Liver (tissue), 9 donors: Measurements from ENCODE around the gene FAIM2. TPM values are rescaled to one million over a fixed set of nuclear protein-coding genes. Genes with fewer than 3 reads are reported as not detected.

Experiments used
- DNase-seq: peaks from one replicate; pipeline ENCODE4 v3.0.0-alpha.2; 2017; ENCODE audit warnings: low spot score
- H3K27ac ChIP-seq, 2 donors: one replicate each; pipeline ENCODE4 v1.7.0; 2013; ENCODE audit warnings: inconsistent platforms in 2 of 2, low read length in 2 of 2, control low read depth in 1 of 2, low read depth in 1 of 2, mild to moderate bottlenecking in 1 of 2
- H3K27me3 ChIP-seq, 4 donors: one replicate each; pipeline versions ENCODE4 v1.6.1 to v1.7.0; 2013; ENCODE audit warnings: low read length in 3 of 4, inconsistent platforms in 1 of 4, mild to moderate bottlenecking in 1 of 4, moderate library complexity in 1 of 4; ENCODE audit not compliant: control insufficient read depth in 4 of 4, insufficient read depth in 4 of 4
- H3K36me3 ChIP-seq, 4 donors: one replicate each; pipeline versions ENCODE4 v1.6.1 to v1.7.0; 2013; ENCODE audit warnings: low read length in 3 of 4, mild to moderate bottlenecking in 3 of 4, low read depth in 1 of 4, moderate library complexity in 1 of 4; ENCODE audit not compliant: control insufficient read depth in 4 of 4, insufficient read depth in 3 of 4
- H3K4me1 ChIP-seq, 4 donors: one replicate each; pipeline versions ENCODE4 v1.6.1 to v1.7.0; 2013; ENCODE audit warnings: low read length in 3 of 4, mild to moderate bottlenecking in 3 of 4, moderate library complexity in 1 of 4; ENCODE audit not compliant: control insufficient read depth in 4 of 4, insufficient read depth in 4 of 4
- H3K4me3 ChIP-seq, 3 donors: one replicate each; pipeline versions ENCODE4 v1.6.1 to v1.7.0; 2013; ENCODE audit warnings: low read length in 3 of 3, control low read depth in 1 of 3, low read depth in 1 of 3, mild to moderate bottlenecking in 1 of 3
- H3K9ac ChIP-seq, 2 donors: one replicate each; pipeline ENCODE4 v1.7.0; 2013; ENCODE audit warnings: low read length in 2 of 2, mild to moderate bottlenecking in 2 of 2, moderate library complexity in 2 of 2, control low read depth in 1 of 2, low read depth in 1 of 2
- H3K9me3 ChIP-seq, 4 donors: one replicate each; pipeline versions ENCODE4 v1.6.1 to v1.7.0; 2013; ENCODE audit warnings: low read length in 3 of 4; ENCODE audit not compliant: control insufficient read depth in 4 of 4
- ATF3 ChIP-seq: IDR thresholded peaks from 2 replicates; pipeline ENCODE4 v1.6.1; 2016; ENCODE audit warnings: antibody characterized with exemption
- CTCF ChIP-seq: fragments of 150-350 bp; IDR thresholded peaks from 2 replicates; pipeline ENCODE4 v1.5.1; 2017; ENCODE audit warnings: improper control_type of control experiment, low read depth, low read length; ENCODE audit not compliant: missing input control
- EGR1 ChIP-seq, 2 donors: IDR thresholded peaks; 2 replicates each; pipeline ENCODE4 v1.6.1; 2016 to 2018; ENCODE audit warnings: antibody characterized with exemption in 2 of 2, low read depth in 2 of 2
- FOXA1 ChIP-seq: IDR thresholded peaks from 2 replicates; pipeline ENCODE4 v1.6.1; 2016; ENCODE audit warnings: antibody characterized with exemption
- FOXA2 ChIP-seq: IDR thresholded peaks from 2 replicates; pipeline ENCODE4 v1.6.1; 2016; ENCODE audit warnings: antibody characterized with exemption
- GABPA ChIP-seq, 2 donors: IDR thresholded peaks in 1 of 2; conservative IDR thresholded peaks in 1 of 2; 2 replicates each; pipeline ENCODE4 v1.6.1; 2016; ENCODE audit warnings: antibody characterized with exemption in 2 of 2, mild to moderate bottlenecking in 1 of 2, moderate library complexity in 1 of 2
- HNF4G ChIP-seq: IDR thresholded peaks from 2 replicates; pipeline ENCODE4 v1.6.1; 2016; ENCODE audit warnings: antibody characterized with exemption
- JUND ChIP-seq, 2 donors: IDR thresholded peaks; 2 replicates each; pipeline ENCODE4 v1.6.1; 2016; ENCODE audit warnings: antibody characterized with exemption in 2 of 2
- MAX ChIP-seq: IDR thresholded peaks from 2 replicates; pipeline ENCODE4 v1.6.1; 2016; ENCODE audit warnings: antibody characterized with exemption
- RAD21 ChIP-seq, 2 donors: IDR thresholded peaks; 2 replicates each; pipeline ENCODE4 v1.6.1; 2016; ENCODE audit warnings: antibody characterized with exemption in 2 of 2, mild to moderate bottlenecking in 2 of 2
- RXRA ChIP-seq, 2 donors: IDR thresholded peaks; 2 replicates each; pipeline ENCODE4 v1.6.1; 2017 to 2018; ENCODE audit warnings: antibody characterized with exemption in 2 of 2, mild to moderate bottlenecking in 1 of 2
- SP1 ChIP-seq: IDR thresholded peaks from 2 replicates; pipeline ENCODE4 v1.6.1; 2018; ENCODE audit warnings: antibody characterized with exemption, mild to moderate bottlenecking
- TAF1 ChIP-seq: conservative IDR thresholded peaks from 2 replicates; pipeline ENCODE4 v1.6.1; 2016; ENCODE audit warnings: antibody characterized with exemption, mild to moderate bottlenecking
- YY1 ChIP-seq: IDR thresholded peaks from 2 replicates; pipeline ENCODE4 v1.6.1; 2016; ENCODE audit warnings: antibody characterized with exemption, mild to moderate bottlenecking
- ZBTB33 ChIP-seq: IDR thresholded peaks from 2 replicates; pipeline ENCODE4 v1.6.1; 2016; ENCODE audit warnings: antibody characterized with exemption
- WGBS: extraction: QIAGEN DNeasy Blood & Tissue Kit; methylation state at CpG from one replicate; pipeline ENCODE4 v1.1.7; 2013; 5-methylcytosine and 5-hydroxymethylcytosine counted together
- polyA plus RNA-seq, 2 donors: library from polyadenylated mRNA; stranded (reverse) in 1 of 2; unstranded in 1 of 2; fragments of 200-250 nt in 1 of 2; fragments of >200 nt in 1 of 2; fragmentation: Nextera tagmentation in 1 of 2; extraction: Ambion mirVana in 1 of 2; gene quantifications; one replicate each; pipeline versions ENCODE4 v1.2.1 to v1.2.3, GENCODE V29; 2013 to 2015
- total RNA-seq, 2 donors: library from RNA; depleted of rRNA; stranded (reverse); fragments of >200 nt; gene quantifications; one replicate each; pipeline ENCODE4 v1.2.3, GENCODE V29; 2014
- donor health status: healthy.
- donor health status: healthy.
- donor health status: healthy.
- donor health status: healthy.
- donor health status: healthy.

Gene FAIM2
- total and polyA plus RNA-seq, 4 donors: 0.06 to 0.23 TPM; not detected in 2

- Histone ChIP-seq H3K9ac (no peak overlapping the region), H3K36me3 (no peaks in the 10 kb centered on the region), H3K4me3 (no peak overlapping the region), H3K27me3 (no peaks in the 10 kb centered on the region), H3K9me3 (no peaks in the 10 kb centered on the region), H3K27ac (no peak overlapping the region), H3K4me1 (peaks cover 0 to 7% (median 3%) of the 10 kb centered on the region in 4 donors)
- 89% methylated on average over 10 of the region's 10 CpGs for WGBS
- no peak for TF ChIP-seq YY1
- TF ChIP-seq JUND (IDR thresholded peaks at IDR 0.05): no peak
- TF ChIP-seq ZBTB33: no peak
- TF ChIP-seq ATF3: no peak
- no peak for TF ChIP-seq SP1
- TF ChIP-seq TAF1: no peak
- TF ChIP-seq RAD21 (IDR thresholded peaks at IDR 0.05): no peak
- no peak for TF ChIP-seq RXRA (IDR thresholded peaks at IDR 0.05)
- no peak for TF ChIP-seq GABPA (IDR thresholded peaks at IDR 0.05 in 1 of 2, conservative IDR thresholded peaks at IDR 0.05 in 1 of 2)
- TF ChIP-seq CTCF: no peak
- no peak for TF ChIP-seq FOXA2
- TF ChIP-seq EGR1 (IDR thresholded peaks at IDR 0.05; ENCODE audit: low read depth in 2 of 2): no peak
- TF ChIP-seq MAX: no peak
- no peak for TF ChIP-seq HNF4G
- no peak for DNase-seq
Observed at GRCh38 chr12:49821373-49822287, 82.1 kb downstream of the FAIM2 start.

GRCh38 chr12:49819786-49820185 is 83.9 kb downstream of the FAIM2 start:
- H3K4me1 ChIP-seq: peaks cover 0 to 5% (median under 1%) of the 10 kb centered on the region in 4 donors
- TF ChIP-seq TAF1 (no peak), FOXA1 (no peak), SP1 (no peak), EGR1 (IDR thresholded peaks at IDR 0.05; ENCODE audit: low read depth in 2 of 2) (no peak), RXRA (IDR thresholded peaks at IDR 0.05) (no peak)
- no peaks in the 10 kb centered on the region for H3K27me3 ChIP-seq
- H3K9me3 ChIP-seq: no peaks in the 10 kb centered on the region
- WGBS: 65% methylated on average over 2 of the region's 2 CpGs
- no peak overlapping the region for H3K9ac ChIP-seq
- no peaks in the 10 kb centered on the region for H3K36me3 ChIP-seq
- H3K4me3 ChIP-seq: no peak overlapping the region
- no peak for DNase-seq
- no peak overlapping the region for H3K27ac ChIP-seq
